NT2/D1 (cell line): ENCODE measurements around the gene PRRT2.

Experiments
- SUZ12 ChIP-seq: IDR thresholded peaks from 2 replicates; pipeline ENCODE4 v1.6.1; 2011; ENCODE audit not compliant: insufficient read length, insufficient read depth; ENCODE audit errors: extremely low read depth
- ZNF274 ChIP-seq: IDR thresholded peaks from 2 replicates; pipeline ENCODE4 v1.6.1; 2011; ENCODE audit warnings: mild to moderate bottlenecking, low read depth, low read length

DNA sequence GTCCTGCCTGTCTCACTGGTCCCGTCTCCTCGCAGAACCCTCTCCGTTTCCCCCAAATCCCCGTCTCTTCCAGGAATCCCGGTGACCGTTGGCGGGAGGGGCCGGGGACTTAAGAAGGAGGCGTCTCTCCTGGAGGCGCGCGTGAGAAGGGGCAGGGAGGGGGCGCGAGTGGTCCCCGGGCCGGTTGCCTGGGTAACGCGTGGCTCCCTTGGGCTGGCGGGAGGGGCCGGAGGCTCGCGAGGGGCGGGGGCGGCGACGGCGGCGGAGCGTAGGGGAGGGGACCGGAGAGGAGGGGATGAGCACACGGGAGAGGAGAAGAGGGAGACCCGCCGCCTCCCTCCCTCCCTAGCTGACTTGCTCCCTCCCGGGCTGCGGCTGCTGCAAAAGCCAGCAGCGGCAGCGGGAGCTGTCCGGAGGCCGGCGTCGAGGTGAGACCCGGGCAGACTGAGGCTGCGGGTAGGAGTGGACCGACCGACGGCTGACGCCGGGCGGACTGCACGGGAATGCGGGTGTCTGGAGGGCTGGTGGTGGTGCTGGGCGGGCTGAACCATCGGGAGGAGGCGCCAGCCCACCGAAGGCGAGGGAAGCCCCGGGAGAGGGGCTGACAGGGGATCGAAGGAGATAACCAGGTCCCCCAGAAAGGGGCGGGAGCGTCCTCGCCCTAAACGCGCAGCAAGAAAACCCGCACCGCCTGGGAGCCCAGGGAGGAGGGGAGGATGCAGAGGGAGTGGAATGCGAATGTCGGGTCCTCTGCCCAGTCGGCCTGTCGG, at the start of gene PRRT2:
- TF ChIP-seq SUZ12 (no peak), ZNF274 (no peak)
